Right lobe of liver (tissue), 6 donors: ENCODE measurements around the gene P2RX2. TPM values are rescaled to one million over a fixed set of nuclear protein-coding genes. Genes with fewer than 3 reads are reported as not detected.

Experiments
- ATAC-seq, 4 donors: fragments of 200-7000 bp; cut with Tn5 transposase; one replicate each; pipeline ENCODE4 v1.9.1; 2020; ENCODE audit warnings: mild to moderate bottlenecking in 4 of 4, moderate library complexity in 4 of 4
- DNase-seq, 3 donors: peaks; one replicate each; pipeline ENCODE4 v3.0.0-alpha.2; 2020
- H3K27ac ChIP-seq, 3 donors: fragments of 200-600 bp; one replicate each; pipeline ENCODE4 v1.8.0; 2022
- H3K27me3 ChIP-seq, 2 donors: fragments of 200-600 bp; one replicate each; pipeline ENCODE4 v1.8.0; 2022
- H3K36me3 ChIP-seq, 4 donors: fragments of 200-600 bp; sonication (generic) in 1 of 4; one replicate each; pipeline versions ENCODE4 v1.5.1 to v1.8.0; 2017 to 2022; ENCODE audit warnings: control low read depth in 1 of 4
- H3K4me1 ChIP-seq, 4 donors: fragments of 200-600 bp; sonication (generic) in 1 of 4; one replicate each; pipeline versions ENCODE4 v1.5.1 to v1.8.0; 2017 to 2022; ENCODE audit warnings: control low read depth in 1 of 4
- H3K4me3 ChIP-seq, 3 donors: fragments of 200-600 bp; one replicate each; pipeline ENCODE4 v1.8.0; 2022
- H3K9me3 ChIP-seq, 4 donors: fragments of 200-600 bp; sonication (generic) in 1 of 4; one replicate each; pipeline versions ENCODE4 v1.5.1 to v1.8.0; 2017 to 2022; ENCODE audit warnings: control low read depth in 1 of 4
- CTCF ChIP-seq, 4 donors: fragments of 200-600 bp in 3 of 4; fragments of 450-650 bp in 1 of 4; IDR thresholded peaks; one replicate each; pipeline versions ENCODE4 v1.5.1 to v1.8.0; 2016 to 2022; ENCODE audit warnings: antibody characterized with exemption in 4 of 4, mild to moderate bottlenecking in 2 of 4
- POLR2A ChIP-seq: fragments of 450-650 bp; IDR thresholded peaks from one replicate; pipeline ENCODE4 v1.6.1; 2017; ENCODE audit warnings: antibody characterized with exemption, mild to moderate bottlenecking
- WGBS: methylation state at CpG from one replicate; pipeline ENCODE4 v1.1.6; 2018; ENCODE audit warnings: low coverage, low lambda C conversion rate; ENCODE audit not compliant: insufficient coverage; ENCODE audit errors: missing lambda C conversion rate; 5-methylcytosine and 5-hydroxymethylcytosine counted together
- intact Hi-C, 2 donors: fragments of 100-400 bp; cut with DNase I; formaldehyde crosslinking; loops; one replicate each; pipeline versions ENCODE4 v1.11.2 to v1.14.1; 2022
- total RNA-seq, 6 experiments: library from RNA; depleted of rRNA in 2 of 6; stranded (reverse); fragments of >200 nt in 2 of 6; fragmentation: NEBNext Ultra II Directional in 3 of 6; extraction: Animal tissue kit (Norgen Biotek cat#: 25700) in 3 of 6; gene quantifications; one replicate each; pipeline versions ENCODE4 v1.1.0 to v1.2.4, GENCODE V29; 2016 to 2023
- donor health status: DM: no; HTN: yes; CAD: no.
- donor health status: DM: no; HTN: no; CAD: no.
- donor health status: DM: no; HTN: no; CAD: no.
- donor health status: DM: no; HTN: yes; CAD: no.
- donor health status: DM: no; HTN: yes; CAD: no.

P2RX2 gene
- total RNA-seq, 6 experiments from 2014 or later = not detected

- Histone ChIP-seq H3K36me3 (no peaks in the 10 kb centered on the region), H3K27ac (no peak overlapping the region), H3K4me1 (no peaks in the 10 kb centered on the region), H3K27me3 (no peaks in the 10 kb centered on the region), H3K9me3 (no peaks in the 10 kb centered on the region), H3K4me3 (no peak overlapping the region)
- no peak for TF ChIP-seq CTCF (IDR thresholded peaks at IDR 0.05)
- TF ChIP-seq POLR2A = no peak
- WGBS = 94% methylated on average over 5 of the region's 21 CpGs
- intact Hi-C loops = no loop called here
- ATAC-seq = no peak
- DNase-seq = no peak
These were observed 25.5 kb upstream of the P2RX2 start for GRCh38 chr12:132593071-132593470.

GRCh38 chr12:132593521-132593920, 25.1 kb upstream of the P2RX2 start:
- Histone ChIP-seq H3K27ac (no peak overlapping the region), H3K27me3 (no peaks in the 10 kb centered on the region), H3K4me3 (no peak overlapping the region), H3K9me3 (no peaks in the 10 kb centered on the region), H3K4me1 (no peaks in the 10 kb centered on the region), H3K36me3 (no peaks in the 10 kb centered on the region)
- ATAC-seq (no peak), DNase-seq (no peak)
- TF ChIP-seq CTCF (IDR thresholded peaks at IDR 0.05) = no peak
- no peak for TF ChIP-seq POLR2A
- intact Hi-C loops = no loop called here
- 66% methylated on average over 6 of the region's 18 CpGs for WGBS

GRCh38 chr12:132593938-132594358, 24.6 kb upstream of the P2RX2 start:
- 34% methylated on average over 8 of the region's 11 CpGs for WGBS
- H3K9me3 ChIP-seq = no peaks in the 10 kb centered on the region
- H3K4me1 ChIP-seq = no peaks in the 10 kb centered on the region
- DNase-seq (peak; percentile 80 to 88 (median 84)), ATAC-seq (peak; percentile 94 to 96 (median 95))
- intact Hi-C loops = no loop called here
- no peak for TF ChIP-seq POLR2A
- no peak for TF ChIP-seq CTCF (IDR thresholded peaks at IDR 0.05)
- H3K4me3 ChIP-seq = no peak overlapping the region
- no peaks in the 10 kb centered on the region for H3K27me3 ChIP-seq
- H3K36me3 ChIP-seq = no peaks in the 10 kb centered on the region
- H3K27ac ChIP-seq = no peak overlapping the region

- H3K36me3 ChIP-seq = no peaks in the 10 kb centered on the region
- H3K4me1 ChIP-seq = peaks cover 0 to 2% (median 0%) of the 10 kb centered on the region in 4 donors
- no peaks in the 10 kb centered on the region for H3K27me3 ChIP-seq
- H3K4me3 ChIP-seq = no peak overlapping the region
- H3K27ac ChIP-seq = no peak overlapping the region
- H3K9me3 ChIP-seq = no peaks in the 10 kb centered on the region
- no peak for DNase-seq
- TF ChIP-seq POLR2A (no peak), CTCF (IDR thresholded peaks at IDR 0.05) (no peak)
- intact Hi-C loops = no loop called here
- 75% methylated on average over 8 of the region's 11 CpGs for WGBS
- no peak for ATAC-seq
These were observed 23.4 kb upstream of the P2RX2 start for GRCh38 chr12:132595183-132595582.

- Histone ChIP-seq H3K4me3 (no peak overlapping the region), H3K9me3 (no peaks in the 10 kb centered on the region), H3K27me3 (no peaks in the 10 kb centered on the region), H3K27ac (no peak overlapping the region), H3K36me3 (no peaks in the 10 kb centered on the region), H3K4me1 (peaks cover 0 to 4% (median 0%) of the 10 kb centered on the region in 4 donors)
- TF ChIP-seq CTCF (IDR thresholded peaks at IDR 0.05) (no peak), POLR2A (no peak)
- 77% methylated on average over 7 of the region's 18 CpGs for WGBS
- ATAC-seq (no peak), DNase-seq (no peak)
- intact Hi-C loops = no loop called here
These were observed 22.6 kb upstream of the P2RX2 start for GRCh38 chr12:132596016-132596415.
